SK-N-MC (cell line): Measurements from ENCODE around the gene DSC2.

Experiments
- EZH2 ChIP-seq: fragments of 200-600 bp; sonication (generic); IDR thresholded peaks from one replicate; pipeline ENCODE4 v1.6.1; 2017; ENCODE audit warnings: antibody characterized with exemption
- POLR2AphosphoS5 ChIP-seq: IDR thresholded peaks from 2 replicates; pipeline ENCODE4 v1.6.1; 2012; ENCODE audit warnings: mild to moderate bottlenecking, low read depth, low read length, borderline replicate concordance

DNA sequence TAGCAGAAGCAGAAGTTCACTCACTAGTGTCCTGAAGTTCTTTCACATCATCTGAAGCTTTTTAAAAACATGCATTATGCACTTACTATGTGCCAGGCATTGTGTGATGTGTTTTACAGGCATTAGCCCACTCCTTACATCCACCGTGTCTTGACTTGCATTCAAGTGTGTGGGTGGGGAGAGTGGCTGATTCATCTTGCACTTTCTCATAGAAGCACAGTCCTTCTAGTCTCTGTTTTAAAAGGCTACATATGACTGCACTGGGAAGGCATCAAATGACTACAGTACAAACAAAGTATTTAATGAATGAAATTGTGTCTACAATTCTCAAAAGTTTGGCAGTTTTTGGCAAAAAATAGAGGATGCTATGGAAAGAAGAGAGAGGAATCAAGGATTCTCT is 38.1 kb downstream of the DSC2 start:
- TF ChIP-seq EZH2: no peak
- TF ChIP-seq POLR2AphosphoS5: no peak
